Measurements from ENCODE around the gene ELL3.

DNA sequence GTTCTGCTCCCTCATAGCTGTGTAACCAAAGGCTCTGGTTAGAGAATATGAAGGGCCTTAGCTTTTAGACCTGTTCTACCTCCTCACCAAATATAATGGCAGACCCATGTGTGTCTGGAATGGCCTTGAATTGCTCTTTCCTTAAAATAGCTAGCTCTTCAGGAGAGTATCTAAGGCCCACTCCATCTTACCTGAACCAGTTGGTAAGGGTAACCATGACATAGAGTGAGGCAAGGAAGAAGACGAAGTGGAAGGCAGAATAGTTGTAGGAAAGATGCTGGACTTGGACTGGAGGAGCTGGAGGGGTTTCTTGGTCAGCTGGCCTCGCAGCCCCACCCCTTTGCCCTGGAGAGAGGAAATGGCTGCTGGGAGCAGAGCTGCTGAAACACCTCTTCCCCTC lies 18.4 kb upstream of the ELL3 start:
- TF ChIP-seq, protein P1, sequence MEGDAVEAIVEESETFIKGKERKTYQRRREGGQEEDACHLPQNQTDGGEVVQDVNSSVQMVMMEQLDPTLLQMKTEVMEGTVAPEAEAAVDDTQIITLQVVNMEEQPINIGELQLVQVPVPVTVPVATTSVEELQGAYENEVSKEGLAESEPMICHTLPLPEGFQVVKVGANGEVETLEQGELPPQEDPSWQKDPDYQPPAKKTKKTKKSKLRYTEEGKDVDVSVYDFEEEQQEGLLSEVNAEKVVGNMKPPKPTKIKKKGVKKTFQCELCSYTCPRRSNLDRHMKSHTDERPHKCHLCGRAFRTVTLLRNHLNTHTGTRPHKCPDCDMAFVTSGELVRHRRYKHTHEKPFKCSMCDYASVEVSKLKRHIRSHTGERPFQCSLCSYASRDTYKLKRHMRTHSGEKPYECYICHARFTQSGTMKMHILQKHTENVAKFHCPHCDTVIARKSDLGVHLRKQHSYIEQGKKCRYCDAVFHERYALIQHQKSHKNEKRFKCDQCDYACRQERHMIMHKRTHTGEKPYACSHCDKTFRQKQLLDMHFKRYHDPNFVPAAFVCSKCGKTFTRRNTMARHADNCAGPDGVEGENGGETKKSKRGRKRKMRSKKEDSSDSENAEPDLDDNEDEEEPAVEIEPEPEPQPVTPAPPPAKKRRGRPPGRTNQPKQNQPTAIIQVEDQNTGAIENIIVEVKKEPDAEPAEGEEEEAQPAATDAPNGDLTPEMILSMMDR (IDR thresholded peaks at IDR 0.05 in 4 of 5, conservative IDR thresholded peaks at IDR 0.05 in 1 of 5), result no peak
- TF ChIP-seq POLR2A (IDR thresholded peaks at IDR 0.05), result no peak
